ENCODE measurements around the gene TMEM235.

TMEM235 gene

GRCh38 chr17:78289004-78289403, 57.6 kb downstream of the TMEM235 start:
- DNase-seq (ENCODE audit: low read depth), result no peak
- no peak for TF ChIP-seq CTCF (IDR thresholded peaks at IDR 0.05; ENCODE audit: low read depth, low read length, missing control alignments)
- H3K4me3 ChIP-seq (ENCODE audit: low read depth, low read length), result no peak overlapping the region

- no peak overlapping the region for H3K4me3 ChIP-seq (ENCODE audit: low read depth, low read length)
- peak; percentile 91 for TF ChIP-seq CTCF (IDR thresholded peaks at IDR 0.05; ENCODE audit: low read depth, low read length, missing control alignments)
- peak; percentile 62 for DNase-seq (ENCODE audit: low read depth)
These were observed 58.5 kb downstream of the TMEM235 start for GRCh38 chr17:78289802-78290363.

Measured in GM12864 (cell line).